Dedifferentiated amniotic fluid mesenchymal stem cell (primary cell): ENCODE measurements around the gene SLC2A1.

Experiments used
- DNase-seq: peaks from one replicate; pipeline ENCODE4 v3.0.0-alpha.2; 2016; ENCODE audit errors: extremely low spot score

SLC2A1 gene

GRCh38 chr1:42979896-42980800 is 21.5 kb upstream of the SLC2A1 start:
- DNase-seq = no peak

GRCh38 chr1:42979036-42979430 is 20.4 kb upstream of the SLC2A1 start:
- no peak for DNase-seq

GRCh38 chr1:42978317-42979035 is 19.8 kb upstream of the SLC2A1 start:
- no peak for DNase-seq

DNA sequence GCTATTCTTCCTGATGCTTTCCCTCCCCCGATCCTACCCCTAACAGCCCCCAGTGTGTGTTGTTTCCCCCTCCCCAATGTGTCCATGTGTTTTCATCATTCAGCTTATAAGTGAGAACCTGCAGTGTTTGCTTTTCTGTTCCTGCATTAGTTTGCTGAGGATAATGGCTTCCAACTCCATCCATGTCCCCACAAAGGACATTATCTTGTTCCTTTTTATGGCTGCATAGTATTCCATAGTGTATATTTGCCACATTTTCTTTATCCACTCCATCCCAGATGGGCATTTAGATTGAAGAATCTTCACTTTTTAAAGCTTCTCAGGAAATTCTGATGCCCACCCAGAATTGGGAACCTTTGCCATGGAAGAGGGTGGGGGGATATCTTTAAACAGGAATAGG is 19.0 kb upstream of the SLC2A1 start:
- DNase-seq = no peak

DNA sequence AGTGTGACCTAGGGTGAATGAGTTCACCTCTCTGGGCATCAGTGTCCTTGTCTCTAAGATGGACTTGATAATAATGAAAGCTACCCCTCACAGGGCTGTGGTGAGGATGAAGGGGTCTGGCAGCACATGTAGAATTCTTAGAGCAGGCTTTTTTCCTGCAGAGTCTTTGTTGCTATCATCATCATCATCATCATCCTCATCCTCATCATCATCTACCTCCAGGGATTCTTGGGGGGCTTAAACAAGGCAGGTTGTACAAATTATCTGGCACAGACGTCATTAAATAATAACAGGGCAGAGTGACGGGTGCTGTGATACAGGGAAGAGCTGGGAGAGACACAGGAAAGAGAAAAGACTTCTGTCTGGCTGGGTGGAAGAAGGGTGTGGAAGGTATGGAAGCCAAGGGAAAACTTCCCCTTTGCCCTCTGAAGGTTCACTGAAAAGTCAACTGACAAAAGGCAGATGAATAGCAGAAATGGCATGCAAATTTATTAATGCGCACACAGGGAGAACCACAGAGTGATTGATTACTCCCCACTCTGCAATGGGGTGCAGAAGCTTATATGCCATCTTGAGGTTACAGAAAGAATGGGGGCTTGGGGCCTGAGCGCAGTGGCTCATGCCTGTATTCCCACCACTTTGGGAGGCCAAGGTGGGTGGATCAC is 17.0 kb upstream of the SLC2A1 start:
- DNase-seq = no peak

DNA sequence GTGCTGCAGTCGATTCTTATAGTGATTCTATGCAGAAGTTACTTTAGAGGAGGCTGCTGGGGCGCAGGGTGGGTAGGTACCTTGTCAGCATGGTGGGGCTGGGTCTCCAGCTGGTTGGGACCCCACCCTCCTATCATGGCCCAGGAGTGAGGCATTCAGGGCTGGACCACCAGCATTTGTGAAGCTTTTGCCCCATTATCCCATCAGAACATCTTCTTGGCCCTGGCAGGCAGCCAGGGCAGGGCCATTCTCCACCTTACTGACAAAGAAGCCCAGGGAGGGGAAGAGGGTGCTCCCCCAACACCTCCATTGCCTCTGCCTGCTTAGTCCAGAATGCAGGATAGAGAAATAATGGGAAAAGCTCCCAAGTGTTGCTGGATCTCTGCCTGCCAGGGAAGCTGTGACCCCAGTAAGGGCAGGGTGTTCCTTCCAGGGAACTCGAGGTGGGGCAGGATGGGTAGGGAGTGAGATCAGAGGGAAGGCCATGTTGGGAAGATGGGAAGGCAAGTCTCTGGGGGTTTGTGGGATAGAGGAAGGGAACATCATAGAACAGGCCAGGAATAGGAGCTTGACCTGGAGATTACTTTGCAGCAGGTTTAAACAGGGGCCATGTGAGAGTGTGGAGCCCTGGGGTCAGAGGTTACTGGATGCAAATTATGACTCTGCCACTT is 16.2 kb upstream of the SLC2A1 start:
- no peak for DNase-seq

DNA sequence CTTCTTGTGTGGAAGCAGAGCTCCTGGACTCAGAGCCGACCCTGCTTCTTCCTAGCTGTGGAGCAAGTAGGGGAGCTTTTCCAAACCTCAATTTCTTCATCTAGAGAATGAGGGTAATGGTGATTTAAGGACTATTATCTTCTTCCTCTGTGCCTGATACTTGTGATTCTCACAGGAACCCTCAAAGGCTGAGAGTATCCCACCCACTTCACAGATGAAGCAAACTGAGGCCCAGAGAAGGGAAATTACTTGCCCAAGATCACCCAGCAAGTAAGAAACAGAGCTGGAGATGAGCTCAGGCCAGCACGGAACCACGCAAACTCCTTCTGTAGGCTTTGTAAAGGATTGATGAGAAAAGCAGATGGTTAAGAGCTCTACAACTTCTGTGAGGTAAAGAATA is 15.1 kb upstream of the SLC2A1 start:
- DNase-seq = no peak

GRCh38 chr1:42973286-42973685 is 14.6 kb upstream of the SLC2A1 start:
- DNase-seq = no peak

- DNase-seq = peak; percentile 77
Observed at GRCh38 chr1:42971841-42972291, 13.2 kb upstream of the SLC2A1 start.

GRCh38 chr1:42970143-42970542 is 11.5 kb upstream of the SLC2A1 start:
- DNase-seq = no peak

DNA sequence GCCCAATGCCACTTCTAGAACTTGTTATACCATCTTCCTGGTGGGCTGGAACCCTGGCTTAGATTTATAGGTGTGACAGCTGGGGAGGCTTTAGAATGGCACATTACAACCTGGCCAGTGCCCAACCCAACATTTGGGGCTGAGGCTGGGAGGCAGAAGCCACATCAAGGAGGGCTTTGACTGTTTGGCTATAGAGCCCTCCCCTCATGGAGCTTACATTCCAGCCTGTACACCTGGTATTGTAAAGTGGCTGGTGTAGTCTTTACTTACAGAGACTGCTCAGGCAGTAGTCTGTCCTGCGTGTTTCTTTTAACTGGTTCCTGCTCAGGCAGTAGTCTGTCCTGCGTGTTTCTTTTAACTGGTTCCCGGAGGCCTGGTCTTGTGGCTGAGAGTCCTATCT is 10.0 kb upstream of the SLC2A1 start:
- DNase-seq = no peak

DNA sequence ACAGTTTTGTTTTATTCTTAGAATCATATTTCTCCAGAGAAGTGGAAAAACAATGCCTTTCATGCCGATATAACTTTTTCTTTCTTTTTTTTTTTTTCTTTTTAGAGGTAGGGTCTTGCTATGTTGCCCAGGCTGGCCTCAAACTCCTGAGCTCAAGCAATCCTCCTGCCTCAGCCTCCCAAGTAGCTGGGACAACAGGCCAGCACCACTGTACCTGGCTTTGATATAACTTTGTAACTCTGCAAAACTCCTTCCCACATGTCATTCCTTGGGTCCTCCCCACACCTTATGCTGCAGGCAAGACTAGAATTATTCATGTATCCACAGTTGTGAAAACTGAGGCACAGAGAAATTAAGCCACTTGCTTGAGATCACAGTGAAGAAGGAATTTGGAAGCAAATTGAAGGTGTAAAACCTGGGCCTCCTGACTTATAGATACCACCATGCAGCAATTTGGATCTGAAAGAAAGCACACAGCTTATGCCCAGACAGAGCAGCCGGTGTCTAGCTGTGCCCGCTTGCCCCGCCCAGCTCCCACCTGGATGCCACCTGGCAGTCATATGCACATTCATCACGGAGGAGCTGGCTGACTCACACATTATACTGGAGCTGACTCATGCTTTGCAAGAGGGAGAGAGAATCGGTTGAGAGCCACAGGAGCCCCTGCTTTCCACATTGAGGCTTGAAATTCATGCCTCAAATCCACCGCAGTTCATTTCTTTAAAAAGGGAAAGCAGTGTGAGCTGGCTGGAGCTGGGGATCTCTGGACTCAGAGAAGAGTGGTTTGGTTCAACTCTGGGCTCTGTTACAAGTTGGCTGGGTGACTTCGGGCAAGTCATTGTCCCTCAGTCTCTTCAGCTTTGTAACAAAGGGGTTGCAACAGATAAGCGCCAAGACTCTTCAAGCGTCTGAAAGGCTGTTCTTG is 8.3 kb upstream of the SLC2A1 start:
- peak; percentile 55 for DNase-seq

DNA sequence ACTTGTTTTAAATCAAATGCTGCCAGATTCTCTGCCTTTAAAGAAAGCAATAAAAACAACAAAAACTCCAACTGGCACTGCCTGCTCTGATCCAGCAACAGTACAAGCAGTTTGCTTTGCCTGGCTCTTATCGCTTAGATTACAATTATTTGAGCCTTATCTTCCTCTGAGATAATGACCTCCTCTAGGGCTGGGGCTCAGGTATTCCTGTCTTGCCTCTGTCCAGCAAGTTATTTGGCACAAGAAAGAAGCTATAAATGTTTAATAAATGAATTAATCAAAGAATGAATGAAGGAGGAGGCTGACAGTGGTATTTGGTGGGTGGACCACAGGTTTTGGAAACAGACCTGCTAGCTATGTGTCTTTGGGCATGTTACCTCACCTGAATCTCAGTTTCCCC is 6.7 kb upstream of the SLC2A1 start:
- DNase-seq = no peak

DNA sequence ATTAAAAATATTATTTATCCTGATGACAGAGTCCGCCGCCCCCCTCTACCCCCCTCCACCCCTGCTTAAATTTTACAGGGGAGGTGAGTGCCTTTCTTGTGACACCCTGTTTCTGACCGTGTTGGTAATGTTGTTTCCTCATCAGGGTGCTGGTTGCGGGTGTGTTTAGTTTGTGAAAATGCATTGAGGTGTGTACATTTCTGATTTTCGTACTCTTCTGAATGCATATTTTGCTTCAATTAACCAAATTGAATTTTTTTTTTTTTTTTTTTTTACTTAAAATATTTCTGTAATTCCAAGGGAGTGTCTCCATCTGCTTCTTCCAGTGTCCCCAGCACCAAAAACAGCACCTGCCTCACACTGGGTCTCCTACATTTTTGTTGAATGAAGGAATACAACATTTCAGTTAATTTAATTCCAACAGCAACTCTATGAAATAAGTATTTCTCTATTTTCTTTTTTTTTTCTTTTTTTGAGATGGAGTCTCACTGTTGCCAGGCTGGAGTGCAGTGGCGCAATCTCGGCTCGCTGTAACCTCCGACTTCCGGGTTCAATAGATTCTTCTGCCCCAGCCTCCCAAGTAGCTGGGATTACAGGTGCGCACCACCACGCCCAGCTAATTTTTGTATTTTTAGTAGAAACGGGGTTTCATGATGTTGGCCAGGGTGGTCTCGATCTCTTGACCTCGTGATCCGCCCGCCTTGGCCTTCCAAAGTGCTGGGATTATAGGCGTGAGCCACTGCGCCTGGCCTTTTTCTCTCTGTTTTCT is 5.6 kb upstream of the SLC2A1 start:
- no peak for DNase-seq

DNA sequence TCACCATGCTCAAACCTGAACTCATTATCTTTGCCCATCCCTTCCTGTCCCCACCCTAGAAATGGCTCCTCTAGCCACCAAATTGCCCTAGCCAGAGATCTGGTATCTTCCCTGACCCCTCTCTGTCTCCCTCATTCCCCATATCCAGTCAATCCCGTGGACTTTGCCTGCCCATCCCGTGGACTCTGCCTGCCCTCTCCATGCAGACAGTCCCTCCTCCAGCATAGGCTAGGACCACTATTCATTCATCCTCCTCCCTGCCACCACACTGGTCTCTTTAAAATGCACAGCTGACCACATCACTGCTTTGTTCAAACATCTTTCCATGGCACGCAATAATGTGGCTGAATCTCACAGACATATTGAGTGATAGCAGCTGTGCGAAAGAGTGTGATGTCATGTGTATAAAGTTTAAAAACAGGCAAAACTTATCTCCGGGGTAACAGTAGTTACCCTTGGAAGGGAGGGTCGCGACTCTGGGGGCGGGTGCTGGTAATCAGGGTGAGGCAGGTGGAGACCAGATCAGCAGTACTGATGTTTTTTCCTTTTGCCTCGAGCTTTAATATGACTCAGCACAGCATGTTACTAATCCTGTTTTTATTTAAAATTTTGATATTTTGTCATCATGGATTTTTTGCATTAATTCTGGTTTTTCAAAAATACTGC is 4.8 kb upstream of the SLC2A1 start:
- peak; percentile 81 for DNase-seq

GRCh38 chr1:42962641-42963377 is 4.1 kb upstream of the SLC2A1 start:
- no peak for DNase-seq

- no peak for DNase-seq
Observed at GRCh38 chr1:42961312-42962091, 2.8 kb upstream of the SLC2A1 start.
